ENCODE results near the gene POU2F3. TPM values are rescaled to one million over a fixed set of nuclear protein-coding genes. Genes with fewer than 3 reads are reported as not detected.

POU2F3 gene
- total and polyA plus RNA-seq, 9 donors, result 0.10 to 3.1 (median 0.55) TPM

- no peaks in the 10 kb centered on the region for H3K36me3 ChIP-seq (ENCODE audit: control insufficient read depth, insufficient read depth, low read length)
- no peaks in the 10 kb centered on the region for H3K27me3 ChIP-seq (ENCODE audit: control insufficient read depth, insufficient read depth, low read length)
- H3K4me3 ChIP-seq (ENCODE audit: low read length), result no peak overlapping the region
- peaks cover 46% of the 10 kb centered on the region for H3K4me1 ChIP-seq (ENCODE audit: control insufficient read depth, insufficient read depth, low read length)
- no peaks in the 10 kb centered on the region for H3K9me3 ChIP-seq (replicated peaks; ENCODE audit: control insufficient read depth, low read depth, low read length)
- no peak for DNase-seq
- H3K27ac ChIP-seq (ENCODE audit: low read length), result no peak overlapping the region
- WGBS (ENCODE audit: insufficient coverage), result 68% methylated on average over 6 of the region's 9 CpGs
Observed at GRCh38 chr11:120198787-120199469, 41.0 kb upstream of the POU2F3 start.

GRCh38 chr11:120199613-120200012, 40.3 kb upstream of the POU2F3 start:
- H3K36me3 ChIP-seq (ENCODE audit: control insufficient read depth, insufficient read depth, low read length), result no peaks in the 10 kb centered on the region
- no peak overlapping the region for H3K27ac ChIP-seq (ENCODE audit: low read length)
- DNase-seq, result no peak
- 84% methylated on average over 4 of the region's 9 CpGs for WGBS (ENCODE audit: insufficient coverage)
- H3K4me1 ChIP-seq (ENCODE audit: control insufficient read depth, insufficient read depth, low read length), result peaks cover 46% of the 10 kb centered on the region
- H3K27me3 ChIP-seq (ENCODE audit: control insufficient read depth, insufficient read depth, low read length), result no peaks in the 10 kb centered on the region
- no peaks in the 10 kb centered on the region for H3K9me3 ChIP-seq (replicated peaks; ENCODE audit: control insufficient read depth, low read depth, low read length)
- H3K4me3 ChIP-seq (ENCODE audit: low read length), result no peak overlapping the region

- no peak for DNase-seq
- H3K4me1 ChIP-seq (ENCODE audit: control insufficient read depth, insufficient read depth, low read length), result peaks cover 36% of the 10 kb centered on the region
- H3K27me3 ChIP-seq (ENCODE audit: control insufficient read depth, insufficient read depth, low read length), result no peaks in the 10 kb centered on the region
- H3K27ac ChIP-seq (ENCODE audit: low read length), result no peak overlapping the region
- H3K36me3 ChIP-seq (ENCODE audit: control insufficient read depth, insufficient read depth, low read length), result no peaks in the 10 kb centered on the region
- no CpG with 5 or more reads among the region's 1 CpG for WGBS (ENCODE audit: insufficient coverage)
- H3K9me3 ChIP-seq (replicated peaks; ENCODE audit: control insufficient read depth, low read depth, low read length), result no peaks in the 10 kb centered on the region
- no peak overlapping the region for H3K4me3 ChIP-seq (ENCODE audit: low read length)
Observed at GRCh38 chr11:120200677-120201076, 39.3 kb upstream of the POU2F3 start.

GRCh38 chr11:120201653-120202052, 38.3 kb upstream of the POU2F3 start:
- Histone ChIP-seq H3K9me3 (replicated peaks; ENCODE audit: control insufficient read depth, low read depth, low read length) (no peaks in the 10 kb centered on the region), H3K27ac (ENCODE audit: low read length) (no peak overlapping the region), H3K4me3 (ENCODE audit: low read length) (no peak overlapping the region)

GRCh38 chr11:120203626-120204025, 36.3 kb upstream of the POU2F3 start:
- Histone ChIP-seq H3K9me3 (replicated peaks; ENCODE audit: control insufficient read depth, low read depth, low read length) (no peaks in the 10 kb centered on the region), H3K4me1 (ENCODE audit: control insufficient read depth, insufficient read depth, low read length) (peaks cover 15% of the 10 kb centered on the region), H3K27ac (ENCODE audit: low read length) (no peak overlapping the region), H3K36me3 (ENCODE audit: control insufficient read depth, insufficient read depth, low read length) (no peaks in the 10 kb centered on the region), H3K4me3 (ENCODE audit: low read length) (no peak overlapping the region), H3K27me3 (ENCODE audit: control insufficient read depth, insufficient read depth, low read length) (no peaks in the 10 kb centered on the region)
- DNase-seq, result no peak
- no CpG with 5 or more reads among the region's 4 CpGs for WGBS (ENCODE audit: insufficient coverage)

More at GRCh38 chr11:120201653-120202052, 38.3 kb upstream of the POU2F3 start:
- no peaks in the 10 kb centered on the region for H3K36me3 ChIP-seq (ENCODE audit: control insufficient read depth, insufficient read depth, low read length)
- no peaks in the 10 kb centered on the region for H3K27me3 ChIP-seq (ENCODE audit: control insufficient read depth, insufficient read depth, low read length)
- WGBS (ENCODE audit: insufficient coverage), result no CpG with 5 or more reads among the region's 3 CpGs
- H3K4me1 ChIP-seq (ENCODE audit: control insufficient read depth, insufficient read depth, low read length), result peaks cover 27% of the 10 kb centered on the region
- DNase-seq, result no peak

GRCh38 chr11:120205596-120206161, 34.3 kb upstream of the POU2F3 start:
- WGBS (ENCODE audit: insufficient coverage), result 95% methylated on average over 7 of the region's 7 CpGs
- H3K27ac ChIP-seq (ENCODE audit: low read length), result no peak overlapping the region
- no peaks in the 10 kb centered on the region for H3K36me3 ChIP-seq (ENCODE audit: control insufficient read depth, insufficient read depth, low read length)
- H3K4me1 ChIP-seq (ENCODE audit: control insufficient read depth, insufficient read depth, low read length), result peaks cover 25% of the 10 kb centered on the region
- H3K9me3 ChIP-seq (replicated peaks; ENCODE audit: control insufficient read depth, low read depth, low read length), result no peaks in the 10 kb centered on the region
- H3K4me3 ChIP-seq (ENCODE audit: low read length), result no peak overlapping the region
- DNase-seq, result no peak
- peaks cover 5% of the 10 kb centered on the region for H3K27me3 ChIP-seq (ENCODE audit: control insufficient read depth, insufficient read depth, low read length)

GRCh38 chr11:120207512-120207911, 32.4 kb upstream of the POU2F3 start:
- DNase-seq, result no peak
- Histone ChIP-seq H3K36me3 (ENCODE audit: control insufficient read depth, insufficient read depth, low read length) (no peaks in the 10 kb centered on the region), H3K27me3 (ENCODE audit: control insufficient read depth, insufficient read depth, low read length) (peaks cover 11% of the 10 kb centered on the region), H3K4me1 (ENCODE audit: control insufficient read depth, insufficient read depth, low read length) (peaks cover 35% of the 10 kb centered on the region), H3K27ac (ENCODE audit: low read length) (peak overlapping the region; percentile 65), H3K9me3 (replicated peaks; ENCODE audit: control insufficient read depth, low read depth, low read length) (no peaks in the 10 kb centered on the region), H3K4me3 (ENCODE audit: low read length) (no peak overlapping the region)
- 94% methylated on average over 7 of the region's 7 CpGs for WGBS (ENCODE audit: insufficient coverage)

- peak overlapping the region; percentile 65 for H3K27ac ChIP-seq (ENCODE audit: low read length)
- H3K27me3 ChIP-seq (ENCODE audit: control insufficient read depth, insufficient read depth, low read length), result peaks cover 11% of the 10 kb centered on the region
- no peak overlapping the region for H3K4me3 ChIP-seq (ENCODE audit: low read length)
- no peak for DNase-seq
- H3K4me1 ChIP-seq (ENCODE audit: control insufficient read depth, insufficient read depth, low read length), result peaks cover 40% of the 10 kb centered on the region
- H3K9me3 ChIP-seq (replicated peaks; ENCODE audit: control insufficient read depth, low read depth, low read length), result no peaks in the 10 kb centered on the region
- WGBS (ENCODE audit: insufficient coverage), result 52% methylated on average over 13 of the region's 13 CpGs
- H3K36me3 ChIP-seq (ENCODE audit: control insufficient read depth, insufficient read depth, low read length), result no peaks in the 10 kb centered on the region
Observed at GRCh38 chr11:120208001-120208441, 31.9 kb upstream of the POU2F3 start.

GRCh38 chr11:120208777-120209176, 31.2 kb upstream of the POU2F3 start:
- no peak for DNase-seq
- Histone ChIP-seq H3K27me3 (ENCODE audit: control insufficient read depth, insufficient read depth, low read length) (peaks cover 11% of the 10 kb centered on the region), H3K9me3 (replicated peaks; ENCODE audit: control insufficient read depth, low read depth, low read length) (no peaks in the 10 kb centered on the region), H3K4me1 (ENCODE audit: control insufficient read depth, insufficient read depth, low read length) (peaks cover 46% of the 10 kb centered on the region), H3K36me3 (ENCODE audit: control insufficient read depth, insufficient read depth, low read length) (no peaks in the 10 kb centered on the region), H3K4me3 (ENCODE audit: low read length) (no peak overlapping the region), H3K27ac (ENCODE audit: low read length) (peak overlapping the region; percentile 13)
- 82% methylated on average over 2 of the region's 6 CpGs for WGBS (ENCODE audit: insufficient coverage)

- H3K4me1 ChIP-seq (ENCODE audit: control insufficient read depth, insufficient read depth, low read length), result peaks cover 46% of the 10 kb centered on the region
- peaks cover 3% of the 10 kb centered on the region for H3K36me3 ChIP-seq (ENCODE audit: control insufficient read depth, insufficient read depth, low read length)
- DNase-seq, result peak; percentile 38
- peak overlapping the region; percentile 97 for H3K27ac ChIP-seq (ENCODE audit: low read length)
- H3K9me3 ChIP-seq (replicated peaks; ENCODE audit: control insufficient read depth, low read depth, low read length), result no peaks in the 10 kb centered on the region
- H3K27me3 ChIP-seq (ENCODE audit: control insufficient read depth, insufficient read depth, low read length), result peaks cover 11% of the 10 kb centered on the region
- WGBS (ENCODE audit: insufficient coverage), result 5% methylated on average over 13 of the region's 26 CpGs
- H3K4me3 ChIP-seq (ENCODE audit: low read length), result peak overlapping the region; percentile 57
Observed at GRCh38 chr11:120209746-120210625, 30.0 kb upstream of the POU2F3 start.
